Keratinocyte (primary cell): ENCODE results near the gene OAT. TPM values are rescaled to one million over a fixed set of nuclear protein-coding genes. Genes with fewer than 3 reads are reported as not detected.

Source experiments
- DNase-seq: peaks from one replicate; pipeline ENCODE4 v3.0.0-alpha.2; 2011; ENCODE audit warnings: low read depth, missing footprints, low spot score
- FAIRE-seq: peaks from 2 replicates; lab custom pipeline; 2011; peaks lifted over from hg19 to GRCh38; lab: Jason Lieb, UNC
- H2AFZ ChIP-seq: 2 replicates; pipeline ENCODE4 v1.6.0; 2012; ENCODE audit warnings: low read length, control low read depth, inconsistent platforms; ENCODE audit not compliant: control insufficient read depth
- H3K27ac ChIP-seq: 2 replicates; pipeline ENCODE4 v1.5.1; 2011; ENCODE audit warnings: low read length; ENCODE audit not compliant: control insufficient read depth, insufficient read depth
- H3K27me3 ChIP-seq: 3 replicates; pipeline ENCODE4 v1.6.0; 2011; ENCODE audit warnings: low read length; ENCODE audit not compliant: control insufficient read depth, insufficient read depth; ENCODE audit errors: extremely low read depth
- H3K36me3 ChIP-seq, 2 experiments: 2 replicates in 1 of 2; 3 replicates in 1 of 2; pipeline ENCODE4 v1.5.1; 2011; ENCODE audit warnings: low read length in 2 of 2, mild to moderate bottlenecking in 1 of 2; ENCODE audit not compliant: control insufficient read depth in 2 of 2, insufficient read depth in 2 of 2; ENCODE audit errors: extremely low read depth in 1 of 2
- H3K4me1 ChIP-seq: 3 replicates; pipeline ENCODE4 v1.5.1; 2011; ENCODE audit warnings: low read length; ENCODE audit not compliant: control insufficient read depth, insufficient read depth; ENCODE audit errors: extremely low read depth
- H3K4me2 ChIP-seq: 3 replicates; pipeline ENCODE4 v1.6.0; 2011; ENCODE audit warnings: low read depth, low read length; ENCODE audit not compliant: control insufficient read depth, insufficient read depth; ENCODE audit errors: extremely low read depth
- H3K4me3 ChIP-seq, 3 experiments: fragments of 200-600 bp in 1 of 3; sonication (generic) in 1 of 3; 2 replicates in 2 of 3; 3 replicates in 1 of 3; pipeline ENCODE4 v1.5.1; 2011 to 2016; ENCODE audit warnings: low read length in 3 of 3, mild to moderate bottlenecking in 3 of 3, control low read depth in 2 of 3, inconsistent platforms in 1 of 3, low read depth in 1 of 3, mixed read lengths in 1 of 3, mixed run types in 1 of 3, moderate library complexity in 1 of 3; ENCODE audit not compliant: control insufficient read depth in 2 of 3, insufficient read depth in 2 of 3; ENCODE audit errors: extremely low read depth in 1 of 3
- H3K79me2 ChIP-seq: 2 replicates; pipeline ENCODE4 v1.6.0; 2012; ENCODE audit warnings: low read length; ENCODE audit not compliant: control insufficient read depth, insufficient read depth
- H3K9ac ChIP-seq: 3 replicates; pipeline ENCODE4 v1.6.0; 2011; ENCODE audit warnings: low read length; ENCODE audit not compliant: control insufficient read depth, insufficient read depth; ENCODE audit errors: extremely low read depth
- H3K9me1 ChIP-seq: 3 replicates; pipeline ENCODE4 v1.6.0; 2011; ENCODE audit warnings: low read length; ENCODE audit not compliant: control insufficient read depth, insufficient read depth; ENCODE audit errors: extremely low read depth
- H3K9me3 ChIP-seq: 2 replicates; pipeline ENCODE4 v1.5.1; 2012; ENCODE audit warnings: low read depth, low read length; ENCODE audit not compliant: control insufficient read depth
- H4K20me1 ChIP-seq: 3 replicates; pipeline ENCODE4 v1.6.0; 2011; ENCODE audit warnings: low read length; ENCODE audit not compliant: control insufficient read depth, insufficient read depth; ENCODE audit errors: extremely low read depth
- CTCF ChIP-seq, 3 experiments: IDR thresholded peaks in 1 of 3; conservative IDR thresholded peaks in 1 of 3; optimal IDR thresholded peaks in 1 of 3; 2 replicates in 2 of 3; 3 replicates in 1 of 3; pipeline versions ENCODE3 to v1.5.1; 2011; ENCODE audit warnings: low read length in 3 of 3, mild to moderate bottlenecking in 3 of 3, moderate library complexity in 2 of 3, control low read depth in 1 of 3, inconsistent platforms in 1 of 3; ENCODE audit not compliant: insufficient read depth in 2 of 3; ENCODE audit errors: extremely low read depth in 1 of 3
- EZH2 ChIP-seq: IDR thresholded peaks from one replicate; pipeline ENCODE4 v1.6.1; 2012; ENCODE audit warnings: inconsistent platforms, mild to moderate bottlenecking, low read length, moderate library complexity
- dilution Hi-C: fragments of 300-500 bp; cut with MboI; formaldehyde crosslinking; loops from one replicate; pipeline ENCODE4 v1.7.0; 2020; ENCODE audit warnings: low sequenced_read_pairs; ENCODE audit not compliant: extremely low pct_ligation_motif_present
- polyA plus RNA-seq, 5 experiments: library from polyadenylated mRNA; depleted of rRNA in 3 of 5; stranded (reverse) in 3 of 5; stranded (forward) in 1 of 5; unstranded in 1 of 5; fragments of >200 nt; gene quantifications; 1 replicate in 1 of 5; 2 replicates in 3 of 5; 3 replicates in 1 of 5; pipeline versions ENCODE4 v1.2.1 to v1.2.3, GENCODE V29; 2011 to 2012; ENCODE audit warnings: missing spikeins in 2 of 5, low read depth in 1 of 5, low replicate concordance in 1 of 5

The OAT gene
- polyA plus RNA-seq, 1 donor (not counting 4 experiments of a cell fraction or from before 2014, with no cell fraction given), result 528 TPM

- no peak for DNase-seq
- no peaks in the 10 kb centered on the region for H3K9me1 ChIP-seq
- H3K9me3 ChIP-seq, result no peaks in the 10 kb centered on the region
- TF ChIP-seq EZH2 (no peak), CTCF (optimal IDR thresholded peaks at IDR 0.05 in 1 of 3, IDR thresholded peaks at IDR 0.05 in 1 of 3, conservative IDR thresholded peaks at IDR 0.05 in 1 of 3; ENCODE audit: extremely low read depth in 1 of 3, insufficient read depth in 2 of 3, low read length in 3 of 3) (no peak)
- H3K79me2 ChIP-seq, result no peaks in the 10 kb centered on the region
- peaks cover 8% of the 10 kb centered on the region for H3K4me1 ChIP-seq
- H3K4me3 ChIP-seq, result no peak overlapping the region
- H4K20me1 ChIP-seq, result no peaks in the 10 kb centered on the region
- peak overlapping the region; percentile 81 for H3K4me2 ChIP-seq
- no peak overlapping the region for H2AFZ ChIP-seq
- FAIRE-seq, result no peak
- H3K36me3 ChIP-seq, result no peaks in the 10 kb centered on the region
- dilution Hi-C loops, result loop anchor here (25.0 kb wide), 1 partner anchor 401 kb away; no protein-coding TSS in a partner anchor
- H3K27ac ChIP-seq, result no peak overlapping the region
- H3K27me3 ChIP-seq, result peaks cover 3% of the 10 kb centered on the region
- no peak overlapping the region for H3K9ac ChIP-seq
Observed at GRCh38 chr10:124388476-124388822, 30.3 kb downstream of the OAT start.

GRCh38 chr10:124387078-124387874, 31.4 kb downstream of the OAT start:
- FAIRE-seq, result no peak
- Histone ChIP-seq H3K27ac (no peak overlapping the region), H4K20me1 (no peaks in the 10 kb centered on the region), H3K9me1 (no peaks in the 10 kb centered on the region), H3K9me3 (no peaks in the 10 kb centered on the region), H2AFZ (no peak overlapping the region), H3K79me2 (no peaks in the 10 kb centered on the region), H3K36me3 (no peaks in the 10 kb centered on the region), H3K4me2 (no peak overlapping the region), H3K9ac (no peak overlapping the region), H3K4me3 (no peak overlapping the region), H3K27me3 (peaks cover 3% of the 10 kb centered on the region), H3K4me1 (peaks cover 8% of the 10 kb centered on the region)
- no peak for DNase-seq
- TF ChIP-seq EZH2, result no peak
- peak; percentile 22 to 45 (median 27) for TF ChIP-seq CTCF (optimal IDR thresholded peaks at IDR 0.05 in 1 of 3, IDR thresholded peaks at IDR 0.05 in 1 of 3, conservative IDR thresholded peaks at IDR 0.05 in 1 of 3; ENCODE audit: extremely low read depth in 1 of 3, insufficient read depth in 2 of 3, low read length in 3 of 3)
- dilution Hi-C loops, result loop anchor here (25.0 kb wide), 1 partner anchor 400 kb away; no protein-coding TSS in a partner anchor
